CD4-positive, alpha-beta T cell treated with Interleukin-10 for 1 hour (primary cell): ENCODE measurements around the gene PCP4L1.
A peak's percentile ranks its signal among the peaks of the same experiment; 100 is the strongest.
"Not testable (repeated sequence)": the region's sequence is repeated elsewhere in the genome, so short reads cannot be mapped to it uniquely, and the experiment has no call there.

Experiments
- DNase-seq: peaks from one replicate; pipeline ENCODE4 v3.0.0-alpha.2; 2020

Gene PCP4L1

DNA sequence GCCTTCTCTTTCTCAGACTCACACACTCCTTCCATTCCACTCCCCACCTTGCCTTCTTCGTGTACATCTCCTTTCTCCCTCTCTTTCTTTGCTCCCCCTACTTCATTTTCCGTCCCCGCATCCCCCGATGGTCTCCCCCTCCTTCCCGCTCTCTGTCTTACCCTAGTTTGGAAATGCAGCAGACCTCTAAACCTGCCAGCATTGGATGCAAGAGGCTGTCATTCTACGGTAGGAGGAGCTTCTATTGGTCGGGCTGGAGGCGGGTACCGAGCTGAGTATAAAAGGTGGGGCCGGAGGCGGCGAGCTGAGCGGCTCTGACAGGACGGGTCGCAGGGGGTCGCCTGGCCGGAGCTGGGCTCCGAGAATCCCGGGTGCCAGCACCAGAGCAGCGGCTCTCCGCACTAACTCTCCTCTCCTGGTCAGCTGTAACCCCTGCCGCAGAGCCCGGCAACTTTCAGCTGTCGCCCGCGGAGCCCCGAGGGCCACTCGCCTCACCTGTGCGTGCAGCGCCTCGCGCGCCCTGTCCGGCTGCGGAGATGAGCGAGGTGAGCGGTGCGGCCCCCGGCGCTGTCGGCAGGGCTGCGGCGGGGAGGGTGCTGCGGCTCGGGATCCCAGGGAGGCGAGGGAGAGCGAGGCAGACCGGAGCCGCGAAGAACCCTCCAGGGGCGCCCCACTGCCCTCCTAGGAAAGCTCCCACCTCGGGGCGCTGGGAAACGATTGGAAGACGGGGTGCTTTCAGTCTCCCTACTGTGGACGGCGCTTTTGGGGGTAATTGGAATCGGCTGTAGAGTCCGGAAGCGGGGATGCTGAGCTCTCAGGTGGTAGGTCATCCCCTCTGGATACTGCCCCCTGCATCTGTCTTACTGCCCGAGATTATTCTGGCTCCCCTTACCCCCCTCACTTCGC is at the start of gene PCP4L1:
PCP4L1 (plus strand) TSS at position 307 of the 906 bp plus-strand sequence; CDS start at position 537, 230 bp downstream.
- peak; percentile 30 for DNase-seq

DNA sequence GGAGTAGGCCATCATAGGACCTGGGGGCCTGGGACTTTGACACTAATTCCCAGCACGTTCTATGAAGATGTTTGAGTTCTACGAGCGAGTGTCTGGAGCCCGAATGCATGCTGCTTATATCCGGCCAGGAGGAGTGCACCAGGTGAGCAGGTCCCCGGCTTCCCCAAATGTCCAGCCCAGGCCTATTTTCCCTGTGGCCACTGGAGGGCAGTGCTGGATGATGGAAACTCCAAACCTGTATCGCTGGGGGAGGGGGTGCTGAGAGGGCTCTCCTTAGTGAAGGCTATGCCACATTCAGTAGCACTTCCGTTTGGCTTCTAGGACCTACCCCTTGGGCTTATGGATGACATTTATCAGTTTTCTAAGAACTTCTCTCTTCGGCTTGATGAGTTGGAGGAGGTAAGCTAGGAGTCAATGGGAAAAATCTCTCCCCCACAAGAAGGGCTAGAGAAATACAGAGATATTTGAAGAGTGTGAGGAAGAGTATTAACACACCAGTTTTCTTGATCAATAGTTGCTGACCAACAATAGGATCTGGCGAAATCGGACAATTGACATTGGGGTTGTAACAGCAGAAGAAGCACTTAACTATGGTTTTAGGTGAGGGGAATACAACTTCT is 48.6 kb upstream of the PCP4L1 start:
- DNase-seq, result peak; percentile 81

DNA sequence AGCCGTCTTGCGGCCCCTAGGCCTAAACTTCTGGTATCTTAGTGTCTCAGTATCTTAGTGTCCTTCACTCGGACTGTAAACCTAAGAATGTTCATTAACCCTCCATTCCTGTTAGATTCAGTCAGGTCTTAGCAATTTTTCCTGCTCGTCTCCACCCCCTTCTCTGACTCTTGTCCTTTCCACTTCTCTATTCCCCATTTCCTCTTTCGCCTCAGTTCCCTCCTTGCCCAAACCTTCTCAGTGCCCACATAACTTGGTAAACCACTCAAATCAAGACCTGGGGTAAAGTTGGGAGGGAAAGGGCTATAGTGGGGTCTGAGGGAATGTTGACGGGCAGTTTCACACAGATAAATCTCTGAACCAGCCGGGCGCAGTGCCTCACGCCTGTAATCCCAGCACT is 44.2 kb upstream of the PCP4L1 start:
- no peak for DNase-seq

DNA sequence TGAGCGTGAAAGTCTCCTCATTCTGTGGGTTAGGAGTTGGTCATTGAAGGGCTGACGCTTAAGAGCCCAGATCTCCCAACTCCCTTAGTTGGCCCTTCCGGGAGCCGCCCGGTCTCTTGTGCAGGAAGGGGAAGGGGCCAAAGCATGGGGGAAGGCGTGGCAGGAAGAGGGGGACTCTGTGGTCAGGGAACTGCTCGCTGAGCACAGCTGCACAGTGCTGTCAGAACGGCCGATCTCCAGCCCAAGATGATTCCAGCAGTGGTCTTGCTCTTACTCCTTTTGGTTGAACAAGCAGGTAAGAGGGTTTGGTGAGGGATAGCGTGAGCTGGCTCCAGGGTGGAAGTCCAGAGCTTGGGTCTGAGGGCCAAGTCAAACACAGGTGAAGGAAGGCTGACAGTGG is 43.5 kb upstream of the PCP4L1 start, which contains the start of gene FCER1G:
FCER1G (plus strand) TSS at position 220 of the 400 bp plus-strand sequence; CDS start at position 247, 27 bp downstream.
- peak; percentile 23 for DNase-seq

DNA sequence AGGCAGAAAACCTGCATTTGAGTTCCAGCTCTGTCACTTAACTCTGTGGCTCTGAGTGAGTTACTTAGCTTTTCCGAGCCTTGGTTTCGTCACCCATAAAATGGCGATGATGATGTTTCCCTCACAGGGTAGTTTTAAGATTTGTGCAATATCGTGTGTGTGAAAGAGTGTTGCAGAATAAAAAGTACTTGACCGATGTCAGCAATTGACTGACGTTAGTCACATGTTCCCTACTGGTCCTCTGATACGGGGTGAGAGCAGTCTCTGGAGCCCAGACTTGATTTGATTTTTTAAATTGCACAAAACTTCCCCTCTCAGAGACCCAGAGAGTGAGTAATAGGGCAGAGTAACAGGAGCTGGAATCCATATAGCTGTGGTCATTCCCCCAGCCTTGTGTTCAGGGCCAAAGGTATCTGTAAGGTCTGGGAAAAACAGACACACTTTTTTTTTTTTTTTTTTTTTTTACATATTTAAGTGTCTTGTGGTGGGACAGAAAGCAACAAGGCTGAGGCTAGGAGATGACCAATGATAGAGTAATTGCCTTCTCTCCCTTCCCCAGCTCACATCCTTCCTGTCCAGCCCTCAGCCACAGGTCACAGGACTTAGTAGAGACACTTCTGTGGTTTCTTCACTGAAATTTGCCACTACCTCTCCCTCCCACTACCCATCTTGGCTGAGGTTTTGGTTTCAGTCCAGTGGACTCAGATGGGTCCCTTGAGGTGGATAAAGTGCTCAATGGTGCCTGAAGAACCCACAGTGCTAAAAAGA is 41.4 kb upstream of the PCP4L1 start:
- DNase-seq, result peak; percentile 27

DNA sequence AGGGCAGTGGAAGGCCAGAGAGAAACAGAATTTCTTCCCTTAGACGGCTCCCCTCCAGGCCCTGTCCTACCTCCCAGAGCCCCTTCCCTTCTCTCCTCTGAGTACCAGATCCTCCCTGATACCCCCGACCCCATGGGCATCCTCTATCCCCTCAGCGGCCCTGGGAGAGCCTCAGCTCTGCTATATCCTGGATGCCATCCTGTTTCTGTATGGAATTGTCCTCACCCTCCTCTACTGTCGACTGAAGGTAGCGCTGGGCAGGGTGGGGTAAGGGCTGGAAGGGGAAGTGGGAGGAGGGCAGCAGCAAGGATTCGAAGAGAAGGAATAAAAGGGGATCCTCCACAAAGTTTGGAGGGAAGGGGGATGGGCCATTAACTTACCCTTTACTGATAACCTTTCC is 40.7 kb upstream of the PCP4L1 start:
- DNase-seq, result no peak

DNA sequence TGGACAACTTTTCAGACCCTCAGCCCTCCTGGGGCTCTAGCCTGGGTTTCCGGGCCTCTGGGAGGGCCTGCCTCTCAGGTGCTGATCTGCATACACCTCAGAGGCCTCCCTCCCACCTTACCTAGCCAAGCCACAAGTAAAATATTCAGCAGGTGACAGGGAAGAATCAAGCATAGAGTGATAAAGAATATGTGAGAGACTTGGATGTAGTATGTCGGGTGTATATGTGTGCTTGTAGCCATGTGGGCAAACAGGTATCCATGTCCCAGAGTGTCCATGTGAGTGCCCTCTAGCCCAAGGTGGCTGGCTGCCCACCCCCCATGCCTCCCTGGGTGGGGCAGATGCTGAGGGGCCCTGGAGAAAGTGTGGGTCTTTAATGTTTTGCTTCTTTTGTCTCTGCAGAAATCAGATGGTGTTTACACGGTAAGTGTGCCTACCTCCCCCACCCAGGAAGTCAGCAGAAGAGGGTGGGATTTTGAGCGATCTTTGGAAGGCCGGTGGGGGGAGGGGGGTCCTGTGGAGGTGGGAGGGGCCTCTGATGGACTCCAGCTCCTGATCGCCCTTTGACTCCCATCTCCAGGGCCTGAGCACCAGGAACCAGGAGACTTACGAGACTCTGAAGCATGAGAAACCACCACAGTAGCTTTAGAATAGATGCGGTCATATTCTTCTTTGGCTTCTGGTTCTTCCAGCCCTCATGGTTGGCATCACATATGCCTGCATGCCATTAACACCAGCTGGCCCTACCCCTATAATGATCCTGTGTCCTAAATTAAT is 40.1 kb upstream of the PCP4L1 start:
- no peak for DNase-seq

DNA sequence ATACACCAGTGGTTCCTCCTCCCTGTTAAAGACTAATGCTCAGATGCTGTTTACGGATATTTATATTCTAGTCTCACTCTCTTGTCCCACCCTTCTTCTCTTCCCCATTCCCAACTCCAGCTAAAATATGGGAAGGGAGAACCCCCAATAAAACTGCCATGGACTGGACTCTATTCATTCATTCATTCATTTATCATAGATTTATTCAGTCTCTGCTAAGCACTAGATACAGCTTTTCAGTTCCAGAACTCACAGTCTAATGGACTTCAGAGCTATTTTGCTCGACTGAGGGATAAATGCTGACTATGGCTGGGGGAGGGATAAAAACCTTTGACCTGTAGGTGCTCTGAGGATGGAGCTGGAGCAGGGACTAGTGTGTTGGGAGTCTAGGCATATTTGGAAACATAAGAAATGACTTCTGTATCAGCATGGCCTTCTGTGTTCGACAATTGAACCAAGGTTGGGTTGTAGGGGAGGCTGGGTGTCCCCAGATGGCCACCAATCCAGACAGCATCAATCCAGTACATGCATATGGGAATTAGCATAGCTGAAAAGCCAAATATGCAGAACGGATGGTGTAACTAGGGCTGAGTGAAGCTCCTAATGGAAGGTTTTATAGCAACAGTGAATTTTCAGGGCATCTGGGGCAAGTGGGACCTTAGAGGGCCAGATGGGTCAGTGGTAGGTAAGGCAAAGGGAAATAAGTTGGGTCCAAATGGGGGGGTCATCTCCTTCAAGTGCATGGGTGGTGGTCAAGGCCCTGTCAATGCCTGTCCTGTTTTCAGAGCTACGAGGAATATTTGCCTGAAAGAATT is 39.3 kb upstream of the PCP4L1 start:
- no peak for DNase-seq

DNA sequence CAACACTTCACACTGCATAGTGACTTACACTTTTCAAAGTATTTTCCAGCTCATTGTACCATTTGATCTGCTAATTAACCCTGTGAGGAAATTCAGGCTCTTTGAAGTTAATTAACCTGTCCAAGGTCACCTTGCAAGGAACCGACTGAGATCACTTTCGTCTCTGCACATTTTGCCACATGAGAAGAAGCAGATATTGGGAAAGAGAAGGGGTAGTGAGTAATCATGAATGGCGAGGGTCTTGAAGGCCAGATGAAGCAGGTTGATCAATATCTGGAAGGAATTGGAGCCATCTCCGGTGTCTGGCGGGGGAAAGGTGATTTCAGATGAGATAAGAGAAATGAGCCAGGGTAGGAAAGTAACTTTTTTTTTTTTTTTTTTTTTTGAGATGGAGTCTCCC is 38.5 kb upstream of the PCP4L1 start:
- no peak for DNase-seq

DNA sequence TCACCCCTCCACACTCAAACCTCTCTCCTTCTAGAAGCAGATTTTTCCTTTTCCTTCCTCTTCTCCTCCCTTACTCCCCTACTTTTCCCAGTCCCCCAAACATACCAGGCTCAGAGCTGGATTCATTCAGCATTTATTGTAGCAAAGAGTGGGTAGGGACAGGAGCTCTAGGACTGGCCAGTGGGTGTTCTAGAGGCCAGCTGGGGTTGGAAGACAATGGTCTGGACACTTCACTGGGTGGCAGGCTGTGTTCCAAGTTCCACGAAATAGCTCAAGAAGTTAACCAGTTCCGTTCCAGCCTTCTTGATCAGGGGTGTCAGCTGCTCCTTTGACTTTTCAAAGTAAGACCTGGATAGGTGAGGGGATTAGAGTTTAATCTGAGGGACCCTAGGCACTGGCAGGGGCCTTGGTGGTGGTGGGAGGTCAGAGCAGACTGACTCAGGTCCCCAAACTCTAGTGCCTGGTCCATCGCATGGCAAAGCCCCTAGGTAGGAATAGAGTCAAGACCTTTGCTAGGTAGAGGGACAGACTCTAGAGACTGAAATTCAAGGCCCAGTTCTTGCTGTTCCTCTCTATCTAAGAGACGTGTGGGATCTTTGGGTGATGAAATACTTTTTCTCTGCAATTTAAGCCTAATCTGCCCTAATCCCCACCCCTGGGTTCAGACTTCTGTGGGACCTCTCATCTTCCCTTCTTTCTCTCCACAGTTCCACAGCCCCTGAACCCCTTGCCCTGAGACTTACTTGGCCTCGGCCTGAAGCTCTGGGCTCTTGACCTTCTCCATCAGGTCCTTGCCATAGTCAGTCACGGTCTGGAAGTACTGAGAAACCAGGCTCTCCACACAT is 36.1 kb upstream of the PCP4L1 start:
- DNase-seq, result no peak

DNA sequence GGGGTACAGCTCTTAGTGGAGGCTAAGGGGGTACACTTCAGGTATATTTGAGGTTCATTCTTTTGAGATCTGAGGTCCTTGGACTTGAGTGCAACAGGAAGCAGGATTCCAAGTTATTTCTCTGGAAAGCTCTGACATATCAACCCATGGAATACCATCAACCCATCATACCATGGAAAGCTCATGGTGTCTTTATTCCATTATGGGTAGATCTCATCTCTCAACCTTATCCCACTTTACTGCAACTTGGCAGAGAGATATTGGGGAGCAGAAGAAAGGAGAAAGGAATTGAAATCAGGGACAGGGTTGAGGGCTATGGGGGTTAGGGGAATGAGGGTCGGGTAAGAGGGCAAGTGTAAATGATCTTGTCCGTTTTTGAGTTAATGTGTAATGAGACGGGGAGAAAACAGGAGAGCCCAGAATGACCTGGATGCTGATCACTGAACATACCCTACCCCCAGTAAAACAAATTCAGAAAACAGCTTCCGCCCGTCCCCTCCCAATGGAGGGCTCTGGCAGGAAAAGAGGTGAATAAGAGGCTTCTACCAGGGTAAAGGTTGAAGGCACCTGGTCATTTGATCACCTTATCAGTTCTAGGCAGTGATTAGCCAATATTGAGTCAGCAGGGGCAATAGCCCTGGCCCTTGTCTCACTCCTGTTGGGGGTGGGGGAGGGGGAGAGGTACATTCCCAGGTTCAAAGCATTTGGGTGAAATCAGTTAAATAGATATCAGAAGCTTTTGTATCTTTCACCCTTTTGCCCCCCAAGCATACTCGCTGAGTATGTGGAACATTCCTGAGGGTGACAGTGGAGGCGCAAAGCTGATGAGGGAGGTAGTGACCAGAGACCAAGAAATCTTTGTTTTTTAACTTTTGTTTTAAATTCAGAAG is 34.5 kb upstream of the PCP4L1 start:
- DNase-seq, result no peak

DNA sequence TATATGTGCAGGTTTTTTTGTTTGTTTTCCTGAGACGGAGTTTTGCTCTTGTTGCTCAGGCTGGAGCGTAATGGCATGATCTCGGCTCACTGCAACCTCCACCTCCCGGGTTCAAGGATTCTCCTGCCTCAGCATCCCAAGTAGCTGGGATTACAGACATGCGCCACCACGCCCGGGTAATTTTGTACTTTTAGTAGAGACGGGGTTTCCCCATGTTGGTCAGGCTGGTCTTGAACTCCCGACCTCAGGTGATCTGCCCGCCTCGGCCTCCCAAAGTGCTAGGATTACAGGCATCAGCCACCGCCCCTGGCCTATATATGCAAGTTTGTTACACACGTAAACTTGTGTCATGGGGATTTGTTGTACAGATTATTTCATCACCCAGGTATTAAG is 33.9 kb upstream of the PCP4L1 start:
- not testable (repeated sequence) for DNase-seq

DNA sequence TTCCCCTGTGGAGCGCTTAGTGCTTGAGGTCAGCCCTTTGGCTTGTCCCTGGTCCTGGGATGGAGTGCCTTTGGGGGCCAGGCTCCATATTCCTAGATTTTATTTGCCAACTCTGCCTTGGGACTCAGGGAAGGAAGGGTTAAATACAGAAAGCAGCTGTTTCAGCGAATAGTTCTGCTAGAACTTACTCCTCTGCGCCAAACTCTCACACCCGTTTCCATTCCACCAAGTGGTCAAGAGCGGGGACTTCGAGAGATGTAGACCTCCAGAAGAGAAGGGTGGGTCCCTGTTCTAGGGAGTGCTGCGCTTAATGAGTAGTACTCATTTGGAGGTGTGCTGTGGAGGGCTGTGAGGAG is 33.4 kb upstream of the PCP4L1 start:
- DNase-seq, result no peak

DNA sequence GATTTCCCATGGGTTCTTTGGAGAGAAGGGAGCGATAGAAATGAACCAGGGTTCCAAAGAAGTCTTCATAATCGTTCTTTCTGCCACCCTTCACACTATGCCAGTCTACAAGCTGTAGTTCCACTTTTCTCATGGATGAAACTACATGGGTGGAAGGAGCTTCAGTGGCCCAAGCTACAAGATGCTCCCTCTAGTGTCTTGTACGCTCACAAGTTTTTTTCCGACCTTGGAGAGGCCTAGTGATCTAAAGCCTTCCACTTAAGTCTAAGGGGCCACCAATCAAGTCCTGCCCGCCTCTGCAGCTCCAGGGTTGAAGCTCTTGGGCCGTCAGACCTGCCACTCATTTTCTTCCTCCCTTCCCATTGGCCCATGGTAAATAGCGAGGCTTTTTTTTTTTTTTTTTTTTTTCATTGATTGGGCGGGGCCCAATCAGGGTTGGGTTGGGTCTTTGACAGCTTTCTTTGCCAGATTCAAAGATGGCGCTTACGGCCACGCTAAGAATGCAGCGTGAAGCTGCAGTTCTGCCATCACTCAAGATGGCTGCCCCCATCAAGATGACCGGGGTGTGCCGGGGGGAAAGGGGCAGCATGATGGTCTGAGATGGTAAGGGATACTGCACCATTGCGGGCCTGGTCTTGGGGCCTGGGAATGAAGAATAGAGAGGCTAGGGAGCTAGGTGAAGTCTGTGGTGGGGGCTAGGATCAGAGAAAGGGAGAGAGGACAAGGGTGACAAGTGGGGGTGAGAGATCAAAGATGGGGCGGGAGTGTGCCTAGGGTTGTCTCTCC is 32.8 kb upstream of the PCP4L1 start, which contains the start of gene TOMM40L:
TOMM40L (plus strand) TSS at position 527 of the 786 bp plus-strand sequence. CDS start 430 bp downstream, outside the sequence.
- DNase-seq, result peak; percentile 97

DNA sequence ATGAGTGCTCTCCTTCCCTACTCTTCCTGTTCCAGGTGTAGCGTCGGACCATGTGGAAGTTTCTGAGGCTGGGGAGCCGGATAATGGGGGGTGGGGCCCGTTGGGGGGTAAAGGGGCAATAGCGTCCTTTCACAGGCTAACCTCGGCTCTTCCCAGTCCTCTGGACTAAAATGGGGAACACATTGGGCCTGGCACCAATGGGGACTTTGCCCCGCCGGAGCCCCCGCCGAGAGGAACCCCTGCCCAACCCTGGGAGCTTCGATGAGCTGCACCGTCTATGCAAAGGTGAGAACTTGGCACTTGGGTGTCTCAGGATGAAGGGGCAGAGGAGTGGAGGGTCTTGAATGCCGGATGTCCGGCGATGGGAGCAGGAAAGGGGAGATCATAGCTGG is 32.2 kb upstream of the PCP4L1 start:
- DNase-seq, result no peak

DNA sequence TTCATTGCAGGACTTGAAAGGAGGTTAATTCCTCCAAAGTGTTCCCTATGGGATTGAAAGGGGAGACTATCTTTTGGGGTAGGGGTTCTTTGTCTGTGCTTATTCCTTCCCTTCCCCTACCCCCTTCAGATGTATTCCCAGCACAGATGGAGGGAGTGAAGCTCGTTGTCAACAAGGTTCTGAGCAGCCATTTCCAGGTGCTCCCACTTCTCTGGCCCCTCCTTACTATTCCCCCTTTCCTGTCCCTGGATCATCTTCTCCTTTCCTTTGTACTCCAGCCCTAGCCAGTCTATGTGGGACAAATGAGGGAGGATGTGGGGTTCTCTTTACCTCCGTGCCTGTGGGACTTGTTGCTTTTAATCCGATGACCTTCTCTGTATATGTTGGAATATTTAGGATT is 31.8 kb upstream of the PCP4L1 start:
- DNase-seq, result no peak

DNA sequence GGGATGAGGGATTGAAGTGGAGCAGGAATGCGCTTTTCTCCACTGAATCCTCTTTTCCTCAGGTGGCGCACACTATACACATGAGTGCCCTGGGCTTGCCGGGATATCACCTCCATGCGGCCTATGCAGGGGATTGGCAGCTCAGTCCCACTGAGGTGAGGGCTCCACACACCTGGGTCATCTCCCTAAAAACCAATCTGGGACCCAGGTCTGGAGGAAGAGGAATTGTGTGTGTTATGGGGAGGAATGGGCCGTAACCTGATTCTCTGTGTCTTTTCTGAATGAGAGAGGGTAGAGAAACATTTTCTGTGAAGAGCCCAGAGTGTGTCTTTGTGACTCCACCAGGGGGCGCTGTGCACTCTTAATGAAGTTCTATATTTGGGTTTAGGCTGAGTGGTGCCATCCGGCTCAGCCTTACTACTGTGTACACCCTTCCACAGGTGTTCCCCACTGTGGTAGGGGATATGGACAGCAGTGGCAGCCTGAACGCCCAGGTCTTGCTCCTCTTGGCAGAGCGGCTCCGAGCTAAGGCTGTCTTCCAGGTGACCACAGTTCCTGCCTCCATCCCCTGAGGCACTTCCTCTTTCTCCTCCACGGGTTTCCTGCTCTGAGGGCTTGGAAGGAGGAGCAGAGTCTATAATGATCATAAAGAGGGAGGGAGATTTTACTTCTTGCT is 31.2 kb upstream of the PCP4L1 start:
- DNase-seq, result peak; percentile 89

DNA sequence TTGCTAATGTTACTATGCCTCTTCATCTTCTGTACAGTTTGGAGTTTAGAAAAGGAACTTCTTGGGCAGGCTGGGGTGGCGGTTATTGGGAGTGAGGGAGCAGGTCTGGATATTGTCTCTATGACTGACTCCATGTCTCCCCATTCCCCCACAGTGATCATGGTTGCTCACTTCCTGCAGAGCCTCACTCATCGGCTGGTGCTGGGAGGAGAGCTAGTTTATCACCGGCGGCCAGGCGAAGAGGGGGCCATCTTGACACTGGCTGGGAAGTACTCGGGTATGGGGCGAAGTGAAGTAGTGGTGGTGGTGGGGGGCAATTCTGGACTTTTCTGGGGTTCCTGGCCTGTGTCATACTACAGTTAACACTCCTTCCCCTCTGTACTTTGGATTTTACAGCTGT is 30.5 kb upstream of the PCP4L1 start:
- DNase-seq, result no peak
